AG08396 (cell line): ENCODE data around the gene TECTB.

Source experiments
- DNase-seq: peaks from one replicate; pipeline ENCODE4 v3.0.0; 2012; ENCODE audit warnings: low spot score, mixed read lengths

TECTB gene

DNA sequence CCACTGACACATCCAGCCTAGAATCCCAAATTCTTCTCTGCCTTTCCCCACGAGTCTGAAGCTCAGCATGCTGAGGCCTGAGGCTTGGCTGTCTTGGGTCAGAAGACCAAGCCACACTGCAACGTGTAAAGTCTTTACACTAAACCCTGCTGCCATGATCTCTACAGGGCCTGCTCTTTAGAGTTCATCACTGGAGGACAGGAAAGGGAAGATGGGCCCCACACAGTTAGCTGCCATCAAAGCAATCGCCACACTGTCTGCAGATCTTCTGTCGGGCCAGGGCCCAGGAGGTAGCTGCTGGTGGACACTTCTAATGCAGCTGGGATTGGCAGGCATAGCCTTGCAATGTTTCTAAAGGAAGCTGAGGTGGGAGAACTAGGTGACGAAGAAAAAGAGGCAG is 8.4 kb upstream of the TECTB start:
- DNase-seq: no peak

DNA sequence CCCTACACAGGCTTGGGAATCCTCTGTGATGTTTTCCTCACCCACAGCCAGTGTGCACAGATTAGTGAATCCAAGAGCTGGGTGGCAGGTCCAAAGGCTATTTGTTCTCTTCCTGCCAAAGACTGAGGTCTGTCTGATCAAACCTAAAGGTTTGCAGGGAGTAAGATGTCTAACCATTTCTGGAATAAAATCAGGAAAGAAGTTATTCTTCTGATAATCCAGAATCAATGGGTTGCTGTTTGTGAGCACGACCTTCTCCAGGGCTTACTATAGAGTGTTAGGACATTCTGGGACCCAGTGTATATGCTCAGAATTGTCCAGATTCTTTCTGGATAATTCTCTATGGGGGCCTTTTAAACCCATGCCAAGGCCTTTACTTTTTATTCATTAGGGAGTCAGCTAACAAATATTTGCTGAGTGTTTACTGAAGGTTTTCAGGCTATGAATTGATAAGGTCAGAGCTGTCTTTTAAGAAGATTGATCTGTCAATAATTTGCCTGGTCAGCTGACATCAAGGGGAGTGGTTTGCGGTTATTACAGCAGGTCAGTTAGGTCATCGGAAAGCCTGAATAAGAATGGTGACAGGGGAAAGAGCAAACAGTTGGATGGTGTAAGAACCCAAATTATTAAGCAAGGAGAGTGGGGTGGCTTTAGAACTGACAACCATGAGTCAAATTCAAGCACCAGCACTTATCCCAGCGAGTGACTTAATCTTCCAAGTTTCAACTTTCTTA is 7.5 kb upstream of the TECTB start:
- no peak for DNase-seq

DNA sequence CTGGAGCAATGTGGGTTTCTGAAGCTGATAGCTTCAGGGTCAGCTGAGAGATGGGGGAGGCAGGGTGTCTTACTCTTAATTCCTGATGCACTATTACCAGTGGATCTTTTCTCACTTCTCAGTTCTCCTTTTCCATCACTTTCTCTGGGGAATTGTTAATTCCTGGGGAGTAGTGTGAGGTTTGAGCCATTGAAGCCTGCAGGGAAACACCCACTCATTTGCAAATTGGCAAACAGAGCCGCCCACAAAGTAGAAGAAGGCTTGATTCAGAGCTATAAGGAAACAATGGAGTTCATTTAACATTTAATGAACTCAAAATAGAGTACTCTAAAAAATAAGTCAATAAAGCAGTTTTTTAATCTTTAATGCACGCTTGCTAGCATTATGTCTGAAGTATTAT is 4.3 kb upstream of the TECTB start:
- DNase-seq: no peak

DNA sequence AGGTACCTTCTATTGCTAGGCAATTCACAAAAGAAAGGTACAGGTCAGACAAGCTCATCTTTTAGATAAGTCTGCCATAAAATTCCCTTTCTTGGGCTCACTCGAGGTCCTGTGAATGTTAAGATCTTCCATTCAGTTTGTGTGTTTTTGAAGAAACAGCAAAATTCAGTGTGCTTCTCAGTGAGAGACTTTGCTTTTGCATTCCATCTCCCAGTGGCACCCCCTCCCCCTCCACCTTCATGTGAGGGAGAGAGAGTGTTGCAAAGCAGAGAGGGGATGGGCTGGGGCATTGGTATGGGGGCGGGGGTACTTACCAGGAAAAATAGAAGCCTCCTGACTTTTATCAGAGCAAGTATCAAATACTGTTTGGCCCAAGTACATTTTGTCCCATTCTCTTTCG is 3.8 kb upstream of the TECTB start:
- DNase-seq: no peak

DNA sequence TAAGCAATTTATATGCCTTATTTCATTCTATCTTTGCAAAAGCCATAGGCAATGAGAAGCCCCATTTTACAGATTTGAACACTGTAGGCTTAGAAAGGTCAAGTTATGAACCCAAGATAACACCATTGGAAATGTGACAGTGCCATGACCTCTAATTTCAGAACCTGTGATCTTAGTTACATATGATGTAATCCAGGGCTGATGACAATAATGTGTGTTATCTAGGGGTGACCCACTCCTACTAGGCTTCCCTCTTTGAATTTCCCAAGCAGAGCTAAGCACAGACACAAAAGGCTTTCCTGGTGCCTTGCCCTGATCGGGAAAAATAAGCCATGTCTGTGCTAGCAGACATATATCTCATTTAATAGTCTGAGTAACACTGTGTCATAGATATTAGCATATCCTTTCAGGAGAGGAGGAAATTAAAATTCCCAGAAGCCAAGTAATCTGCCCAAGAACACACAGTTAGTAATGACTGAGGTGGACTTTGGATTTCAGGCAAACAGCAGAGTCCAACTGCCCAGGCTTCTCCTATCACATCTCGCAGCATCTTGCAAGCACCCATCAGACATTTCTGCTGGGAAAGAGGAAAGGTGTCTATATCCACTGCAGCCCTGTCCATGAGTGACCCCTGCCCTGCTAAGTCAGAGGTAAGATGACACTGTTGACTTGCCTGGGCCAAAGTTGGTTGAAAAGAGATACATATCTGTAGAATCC is 2.8 kb upstream of the TECTB start:
- DNase-seq: no peak

DNA sequence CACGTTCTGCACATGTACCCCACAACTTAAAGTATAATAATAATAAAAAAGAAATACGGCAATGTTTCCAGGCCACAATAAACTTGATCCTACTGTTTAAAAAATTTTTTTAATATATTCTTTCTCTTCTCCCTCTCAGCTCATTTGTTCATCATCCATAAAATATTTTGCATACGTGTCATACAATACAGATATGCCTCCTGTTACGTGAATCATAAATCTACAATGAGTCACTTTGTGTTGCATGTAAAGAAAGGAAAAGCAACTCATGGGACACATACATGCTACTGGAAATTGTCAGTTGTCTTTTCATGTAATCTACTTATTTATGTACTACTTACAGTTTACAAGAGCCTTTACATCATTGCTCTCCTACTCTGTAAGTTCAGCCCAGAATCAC is 1.1 kb upstream of the TECTB start:
- DNase-seq: no peak

DNA sequence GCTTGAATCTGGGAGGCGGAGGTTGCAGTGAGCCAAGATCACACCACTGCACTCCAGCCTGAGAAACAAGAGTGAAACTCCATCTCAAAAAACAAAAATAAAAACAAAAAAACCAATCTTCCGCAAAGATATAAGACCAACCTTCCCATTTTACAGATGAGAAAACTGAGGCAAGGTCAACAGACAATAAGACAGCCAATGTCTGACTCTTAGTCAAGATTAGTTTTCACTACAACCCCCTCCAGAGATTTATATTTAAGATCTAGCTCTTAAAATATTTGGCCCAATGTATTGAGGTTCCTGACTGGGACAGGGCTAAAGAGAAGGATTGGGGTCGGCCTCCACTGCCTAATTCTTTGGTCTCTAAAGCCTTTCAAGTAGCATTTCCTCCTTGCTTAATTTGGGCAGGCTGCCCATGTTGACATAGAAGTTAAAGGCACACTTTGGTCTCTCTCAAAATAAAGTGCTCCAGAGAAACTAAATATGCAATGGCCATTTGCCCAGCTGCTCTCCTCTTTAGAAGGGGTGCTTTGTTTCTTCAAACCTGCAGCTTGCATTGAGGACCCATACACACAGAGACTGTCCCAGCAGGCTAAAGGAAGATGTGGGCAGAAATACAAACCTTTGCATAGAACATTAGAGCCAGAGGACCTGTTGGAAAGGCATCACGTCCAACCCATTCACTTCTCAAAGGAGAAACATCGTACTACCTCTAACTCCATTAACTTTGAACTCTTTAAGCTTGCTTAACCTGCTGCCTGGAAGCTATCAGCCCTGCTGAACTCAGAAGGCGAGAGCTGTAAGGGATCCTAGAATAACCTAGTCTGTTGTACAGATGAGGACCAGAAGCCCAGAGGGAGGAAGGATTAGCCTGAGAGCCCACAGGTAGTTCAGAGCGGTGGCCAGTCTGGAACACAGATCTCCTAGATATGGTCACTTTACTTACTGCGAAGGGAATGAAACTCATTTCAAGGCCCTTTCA is 3.9 kb downstream of the TECTB start:
- DNase-seq: no peak

DNA sequence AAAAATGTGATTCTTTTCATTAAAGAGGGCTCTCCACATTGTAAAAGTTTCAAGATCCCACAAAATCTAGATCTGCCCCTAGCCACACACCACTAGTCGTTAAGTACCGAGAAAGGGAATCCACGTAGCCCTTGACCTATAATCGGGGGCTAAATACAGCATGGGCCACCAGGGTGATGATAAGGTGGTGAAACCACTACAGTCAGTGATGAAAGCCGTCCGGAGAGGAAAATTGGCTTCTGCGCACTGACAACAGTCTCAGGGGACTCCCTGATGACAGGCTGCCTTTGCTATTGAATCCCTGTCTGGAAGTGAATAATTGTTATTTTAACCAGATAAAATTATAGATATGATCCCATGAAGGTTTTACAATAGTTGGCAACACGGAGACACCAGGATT is 4.6 kb downstream of the TECTB start:
- DNase-seq: no peak

DNA sequence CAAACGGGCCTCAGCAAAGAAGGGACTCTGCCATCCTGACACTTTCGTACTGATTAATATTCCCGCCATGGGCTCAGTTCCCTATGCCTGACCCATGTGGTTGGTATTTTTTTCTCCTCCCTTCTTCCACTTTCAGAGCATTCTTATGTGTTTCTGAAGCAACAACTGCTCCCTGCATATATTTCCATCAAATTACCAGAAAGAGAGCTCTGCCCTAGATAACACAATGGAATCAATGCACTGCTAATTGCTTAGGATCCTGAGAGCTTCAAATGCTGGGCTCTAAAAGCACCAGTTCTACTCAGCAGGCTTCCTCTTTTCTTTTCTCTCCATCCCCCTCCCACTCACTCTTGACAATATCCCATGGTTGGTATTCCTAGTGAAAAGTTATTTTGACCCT is 5.3 kb downstream of the TECTB start:
- no peak for DNase-seq

DNA sequence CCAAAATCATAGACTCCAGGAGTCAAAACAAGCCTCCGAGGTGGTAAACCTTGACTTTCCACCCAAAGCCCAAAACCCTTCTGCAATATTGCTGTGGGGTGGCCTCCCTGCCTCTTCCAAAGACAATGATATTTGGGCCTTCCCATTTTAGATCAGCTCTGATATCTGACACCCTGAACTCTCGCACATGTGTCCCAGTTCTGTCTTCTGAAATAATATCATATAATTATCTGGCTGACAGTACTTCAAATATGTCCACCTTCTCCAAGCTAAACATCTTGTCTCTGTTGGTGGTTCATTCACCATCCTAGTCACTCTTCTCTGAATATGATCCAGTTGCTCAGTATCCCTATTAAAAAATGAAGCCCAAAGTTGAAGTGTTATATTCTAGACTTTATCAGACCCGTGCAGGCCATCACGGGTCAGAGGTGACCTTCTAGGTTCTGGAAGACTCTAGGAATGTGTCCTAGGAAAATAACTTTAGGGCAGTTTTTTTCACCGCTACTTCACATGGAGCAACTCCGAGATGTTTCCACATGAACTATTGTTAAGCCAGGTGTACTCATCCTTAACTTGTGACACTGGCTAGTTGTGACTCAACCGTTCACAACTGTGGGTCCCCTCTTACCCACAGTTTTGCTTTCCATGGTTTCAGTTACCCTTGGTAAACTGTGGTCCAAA is 6.3 kb downstream of the TECTB start:
- DNase-seq: no peak

DNA sequence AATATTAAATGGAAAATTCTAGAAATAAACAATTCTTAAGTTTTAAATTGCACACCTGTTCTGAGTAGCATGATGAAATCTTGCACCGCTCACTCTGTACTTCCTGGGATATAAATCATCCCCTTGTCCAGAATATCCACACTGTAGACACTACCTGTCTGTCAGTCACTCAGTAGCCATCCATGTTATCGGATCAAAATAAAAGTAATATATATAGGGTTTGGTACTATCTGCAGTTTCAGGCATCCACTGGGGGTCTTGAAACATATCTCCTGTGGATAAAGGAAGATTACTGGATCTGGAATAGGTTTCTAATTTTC is 6.8 kb downstream of the TECTB start:
- no peak for DNase-seq

DNA sequence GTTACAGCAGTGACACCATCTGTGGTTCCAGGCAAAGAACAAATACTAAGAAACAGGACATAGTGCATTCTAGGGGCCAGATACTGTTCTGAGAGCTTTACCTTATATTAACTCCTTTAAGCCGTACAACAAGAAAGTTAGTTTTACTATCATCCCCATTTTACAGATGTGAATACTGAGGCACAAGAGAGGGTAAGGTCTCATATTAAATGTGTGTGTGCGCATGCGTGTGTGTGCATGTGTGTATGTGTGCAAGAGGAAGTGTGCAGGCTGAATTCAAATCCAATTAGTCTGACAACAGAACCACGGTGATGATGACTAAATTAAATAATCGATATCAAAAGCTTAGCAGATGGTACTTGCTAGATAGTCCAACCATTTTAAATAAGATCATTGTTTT is 11.0 kb downstream of the TECTB start:
- DNase-seq: no peak

DNA sequence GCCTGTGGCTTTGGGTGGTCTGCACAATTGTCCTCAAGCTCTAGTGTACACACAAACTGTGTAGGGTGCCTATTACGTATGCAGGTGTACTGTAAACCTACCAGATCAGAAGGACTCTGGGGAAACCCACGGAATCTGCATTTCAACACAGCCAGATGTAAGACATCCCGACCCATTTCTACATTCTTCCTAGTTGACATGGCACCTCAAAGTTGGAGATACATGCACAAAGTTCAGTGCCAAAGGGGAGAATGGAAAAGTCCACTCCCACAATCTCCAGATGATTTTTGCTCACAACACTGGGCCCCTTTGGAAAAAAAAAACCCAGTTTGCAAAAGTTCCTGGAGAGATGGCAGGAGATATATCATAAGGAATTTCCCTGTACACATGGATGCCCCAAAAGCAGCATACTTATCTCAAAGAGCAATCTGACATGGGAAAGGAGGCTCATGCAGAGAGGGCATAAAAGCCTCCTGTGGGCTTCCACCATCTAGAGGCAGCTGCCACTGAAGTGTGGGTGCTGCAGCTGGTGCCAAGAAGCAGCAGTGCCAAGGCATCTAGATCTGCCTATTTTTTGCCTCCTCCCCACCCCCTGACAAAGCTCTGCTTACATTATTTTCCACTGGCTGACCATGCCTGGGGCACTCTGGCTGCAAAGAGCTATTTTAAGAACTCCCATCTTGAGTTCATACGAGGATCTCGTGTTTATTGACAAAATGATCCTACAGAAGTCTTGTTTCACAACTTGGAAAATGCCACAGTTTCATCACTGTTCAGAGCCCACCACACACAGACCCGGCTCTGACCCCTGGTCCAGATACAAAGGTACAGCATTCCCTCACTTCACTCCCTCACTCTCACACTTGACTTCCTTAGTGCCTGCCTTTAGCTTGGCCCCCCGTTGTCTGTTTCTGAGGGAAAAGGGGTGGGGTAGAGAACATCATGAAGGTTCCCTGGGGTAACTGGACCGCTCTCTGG is 12.9 kb downstream of the TECTB start:
- peak; percentile 27 for DNase-seq

DNA sequence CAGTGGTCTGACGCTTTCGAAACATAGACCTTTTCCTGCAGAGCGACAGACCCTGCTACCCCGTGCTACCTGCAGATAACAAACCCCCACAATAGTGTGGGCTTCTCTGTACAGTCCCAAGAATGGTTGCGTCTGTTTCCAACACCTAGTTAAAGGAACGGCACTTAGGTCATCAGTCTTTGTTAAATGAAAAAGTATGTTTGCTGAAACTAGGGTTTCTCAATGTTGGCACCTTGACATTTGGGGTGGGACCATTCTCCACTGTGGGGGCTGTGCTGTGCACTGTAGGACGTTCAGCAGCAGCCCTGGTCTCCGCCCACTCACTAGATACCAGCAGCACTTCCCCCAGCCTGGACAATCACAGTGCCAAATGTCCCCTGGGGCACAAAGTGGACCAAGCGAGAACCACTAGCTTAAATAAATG is 13.7 kb downstream of the TECTB start:
- no peak for DNase-seq

DNA sequence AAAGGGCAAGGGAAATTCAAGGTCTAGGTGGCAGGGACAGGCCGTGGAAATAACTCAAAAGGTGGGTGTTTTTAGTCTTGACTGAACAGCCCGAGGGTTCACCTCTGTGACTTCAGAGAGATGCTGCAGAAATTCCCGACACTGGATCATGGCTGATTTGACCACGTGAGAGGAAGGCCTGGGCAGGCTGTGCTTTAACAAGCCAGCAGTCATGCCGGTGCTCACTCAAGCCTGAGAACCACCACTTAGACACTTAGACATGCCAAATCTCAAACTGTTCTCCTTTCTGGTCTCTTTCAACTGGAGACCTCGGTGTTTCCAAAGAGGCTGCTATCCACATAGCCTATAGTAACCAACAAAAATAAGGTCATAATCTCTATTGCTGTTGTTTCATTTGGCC is 15.4 kb downstream of the TECTB start:
- DNase-seq: no peak

DNA sequence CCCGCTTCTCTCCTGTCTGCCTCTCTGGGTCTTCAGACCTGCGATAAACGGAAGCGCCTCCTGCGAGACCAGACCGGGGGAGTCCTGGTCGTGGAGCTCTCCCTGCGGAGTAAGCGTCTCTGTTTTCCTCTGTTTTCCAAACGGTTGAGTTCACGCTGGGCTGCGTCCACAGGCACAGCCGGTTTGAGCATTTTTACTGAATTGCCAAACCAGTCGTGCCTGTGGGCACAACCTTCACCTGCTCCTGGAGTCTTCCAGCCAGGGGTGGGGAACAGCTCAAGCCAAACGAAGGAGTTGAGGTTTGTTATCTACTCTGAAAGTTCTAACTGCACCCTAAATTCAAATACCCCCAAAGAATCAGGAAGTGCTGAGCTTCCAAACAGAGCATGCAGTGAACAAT is 16.3 kb downstream of the TECTB start:
- no peak for DNase-seq

DNA sequence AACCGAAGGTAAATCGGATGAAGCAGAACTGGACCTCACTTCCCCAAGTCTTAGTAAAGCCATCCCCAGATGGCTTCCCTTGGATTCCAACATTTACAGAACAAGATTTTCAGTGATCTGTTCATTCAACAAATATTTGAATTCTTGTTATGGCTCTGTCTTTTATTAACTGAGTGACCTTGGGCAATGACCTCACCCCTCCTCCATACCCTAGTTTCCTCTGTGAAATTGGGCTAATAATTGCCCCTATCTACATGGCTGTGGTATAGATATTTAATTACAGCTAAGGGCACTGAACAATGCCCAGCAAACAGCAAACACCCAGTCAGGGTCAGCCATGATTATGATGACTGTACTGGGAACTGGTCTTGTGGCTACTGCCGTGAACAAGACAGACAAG is 19.1 kb downstream of the TECTB start:
- no peak for DNase-seq

DNA sequence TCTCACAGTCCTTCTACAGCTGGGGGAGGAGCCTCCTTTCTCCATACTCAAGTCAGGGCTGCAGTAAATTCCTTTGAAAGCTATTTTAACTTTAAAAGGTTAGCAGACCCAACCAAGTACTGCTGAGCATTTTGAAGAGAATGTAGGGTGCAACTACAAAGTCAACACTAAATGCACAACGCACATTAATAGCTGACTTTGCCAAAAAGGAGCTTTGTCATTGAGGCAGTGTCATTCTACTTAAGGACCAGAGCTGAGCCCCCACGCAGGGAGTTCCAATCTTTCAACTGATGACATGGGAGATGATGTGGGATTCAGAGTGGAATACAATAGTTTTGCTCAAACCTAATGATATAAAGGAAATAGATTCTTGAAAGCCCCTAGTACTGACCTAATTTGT is 20.3 kb downstream of the TECTB start:
- DNase-seq: no peak

DNA sequence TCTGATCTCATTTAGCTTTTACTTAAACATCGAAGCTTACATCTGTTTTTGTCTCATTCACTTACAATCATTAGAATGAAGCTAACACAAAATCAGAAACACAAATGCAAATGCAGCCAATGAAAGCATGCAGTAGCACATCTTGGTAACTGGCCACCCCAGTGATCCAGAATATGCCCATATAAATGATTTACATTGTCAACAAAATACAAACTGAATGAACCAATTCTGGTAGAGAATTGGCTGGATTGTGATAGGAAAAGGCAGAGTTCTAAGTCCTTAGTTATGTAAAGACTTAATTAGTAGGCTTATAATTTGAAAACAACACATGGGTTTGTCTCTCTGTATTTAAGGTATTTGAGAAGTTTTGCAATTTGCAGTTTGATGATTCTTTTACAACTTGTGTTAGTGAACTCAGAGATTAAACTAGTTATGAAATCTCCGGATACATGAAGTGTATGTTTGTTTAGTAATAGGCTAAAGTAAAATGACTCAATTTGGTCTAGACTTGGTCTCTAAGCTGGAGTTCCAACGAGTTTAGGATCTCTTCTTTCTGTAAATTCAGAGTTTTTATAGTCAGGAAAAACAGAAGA is 21.2 kb downstream of the TECTB start:
- DNase-seq: no peak

DNA sequence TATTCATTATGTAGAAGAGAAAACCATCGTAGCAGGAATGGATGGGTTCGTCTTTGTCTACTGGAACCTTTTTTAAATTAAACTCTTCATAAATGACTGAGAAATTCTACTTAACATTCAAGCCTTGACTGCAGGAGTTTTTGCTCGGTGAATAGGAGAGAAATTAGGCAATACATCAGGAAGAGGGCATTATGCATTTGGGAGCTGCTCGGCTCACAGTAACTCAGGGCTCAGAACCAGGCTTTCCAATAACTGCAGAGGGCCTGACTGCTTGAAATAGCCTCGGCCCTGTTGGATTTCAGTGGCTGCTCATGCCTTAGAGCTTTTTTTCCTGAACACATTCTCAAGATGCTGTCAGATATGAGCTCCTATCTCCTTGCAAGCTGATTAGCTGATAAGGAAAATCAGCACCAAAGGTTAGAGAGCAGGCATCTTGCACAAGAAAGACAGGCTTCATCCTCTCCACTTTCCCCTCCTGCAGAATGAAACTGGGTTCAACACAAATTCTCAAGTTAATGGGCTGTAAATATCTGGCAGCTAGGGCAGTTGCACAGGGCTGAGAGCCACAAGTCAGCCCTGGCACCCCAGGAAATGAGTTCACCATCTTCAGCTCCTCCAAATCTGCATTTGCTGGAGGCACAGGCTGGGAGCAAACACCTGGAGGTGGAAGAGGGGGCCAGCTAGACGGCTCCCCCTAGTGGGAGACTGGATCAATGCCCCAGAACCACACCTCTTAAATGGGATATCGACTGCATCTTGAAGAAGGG is 24.3 kb downstream of the TECTB start:
- DNase-seq: peak; percentile 67
